Measurements from ENCODE around the gene GJA4.
"Not testable (repeated sequence)": the region's sequence is repeated elsewhere in the genome, so short reads cannot be mapped to it uniquely, and the experiment has no call there.

GJA4 gene

GRCh38 chr1:34770891-34771504, 21.8 kb upstream of the GJA4 start:
- DNase-seq = no peak

DNA sequence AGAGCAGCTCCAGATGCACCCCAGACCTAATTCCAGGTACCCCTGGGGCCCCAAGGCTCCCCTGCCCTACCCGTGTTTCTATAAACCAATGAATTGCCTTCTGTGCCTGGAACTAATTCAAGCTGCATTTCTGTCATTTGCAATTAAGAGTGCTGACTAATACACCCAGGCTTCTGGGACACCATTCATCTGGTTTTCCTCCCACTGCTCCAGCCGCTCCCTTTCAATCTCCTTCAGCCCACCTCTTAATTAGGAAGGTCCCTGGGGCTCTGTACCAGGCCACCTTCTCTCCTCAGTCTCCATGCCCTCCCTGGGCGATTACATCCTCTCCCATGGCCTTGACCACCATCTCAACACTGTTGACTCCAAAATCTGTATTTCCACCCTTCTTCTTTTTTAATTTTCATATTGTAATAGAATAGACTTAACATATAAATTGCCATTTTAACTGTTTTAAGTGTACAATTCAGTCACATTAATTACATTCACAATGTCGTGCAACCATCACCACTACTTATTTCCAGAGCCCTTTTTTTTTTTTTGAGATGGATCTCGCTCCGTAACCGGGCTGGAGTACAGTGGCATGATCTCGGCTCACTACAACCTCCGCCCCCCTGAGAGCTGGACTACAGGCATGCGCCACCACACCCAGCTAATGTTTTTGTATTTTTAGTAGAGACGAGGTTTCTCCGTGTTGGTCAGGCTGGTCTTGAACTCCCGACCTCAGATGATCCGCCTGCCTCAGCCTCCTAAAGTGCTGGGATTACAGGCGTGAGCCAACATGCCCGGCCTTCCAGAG, 21.0 kb upstream of the GJA4 start:
- no peak for DNase-seq

GRCh38 chr1:34773114-34773513, 19.7 kb upstream of the GJA4 start:
- not testable (repeated sequence) for DNase-seq

GRCh38 chr1:34774957-34775356, 17.8 kb upstream of the GJA4 start:
- no peak for DNase-seq

- DNase-seq = no peak
Observed at GRCh38 chr1:34776911-34777310, 15.9 kb upstream of the GJA4 start.

DNA sequence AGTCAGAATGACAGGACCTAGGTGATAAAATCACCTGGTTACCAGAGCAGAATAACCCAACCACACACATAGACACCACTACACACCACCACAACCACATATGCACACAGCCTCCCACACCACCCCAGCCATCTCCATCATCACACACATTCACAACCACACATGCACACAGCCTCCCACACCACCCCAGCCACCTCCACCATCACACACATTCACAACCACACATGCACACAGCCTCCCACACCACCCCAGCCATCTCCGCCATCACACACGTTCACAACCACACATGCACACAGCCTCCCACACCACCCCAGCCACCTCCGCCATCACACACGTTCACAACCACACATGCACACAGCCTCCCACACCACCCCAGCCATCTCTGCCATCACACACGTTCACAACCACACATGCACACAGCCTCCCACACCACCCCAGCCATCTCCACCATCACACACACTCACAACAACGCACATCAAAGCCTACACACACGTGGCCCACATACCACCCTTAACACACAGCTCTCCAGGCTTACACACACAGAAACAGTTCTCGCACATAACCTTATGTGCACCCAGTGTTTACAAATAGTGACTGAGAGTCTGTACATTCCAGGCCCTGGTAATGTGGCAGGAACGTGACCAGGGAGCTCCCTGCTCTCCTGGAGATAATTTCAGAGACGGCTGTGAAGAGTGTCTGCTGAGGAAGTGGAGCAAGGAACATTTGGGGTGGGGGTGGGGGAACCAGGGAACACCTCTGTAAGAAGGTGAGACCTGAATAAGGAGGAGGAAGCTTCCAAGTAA, 15.1 kb upstream of the GJA4 start:
- no peak for DNase-seq

DNA sequence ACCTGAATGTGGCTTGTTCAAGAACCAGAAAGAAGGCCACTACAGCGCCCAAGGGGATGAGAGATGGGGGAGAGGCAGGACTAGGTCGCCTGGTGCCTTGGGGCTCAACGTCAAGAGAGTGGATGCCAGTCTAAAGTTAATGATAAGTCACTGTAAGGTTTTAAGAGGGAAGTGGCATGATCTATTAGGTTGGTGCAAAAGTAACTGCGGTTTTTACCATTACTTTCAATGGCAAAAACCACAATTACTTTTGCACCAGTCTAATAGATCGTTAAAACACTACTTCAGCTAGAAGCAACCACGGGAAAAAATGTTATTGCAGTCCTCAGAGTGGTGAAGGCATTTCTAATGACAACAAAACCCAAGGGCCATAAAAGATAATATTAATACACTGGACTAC, 14.4 kb upstream of the GJA4 start:
- DNase-seq = no peak

GRCh38 chr1:34779005-34779404, 13.8 kb upstream of the GJA4 start:
- DNase-seq = no peak

GRCh38 chr1:34779526-34779925, 13.3 kb upstream of the GJA4 start:
- DNase-seq = no peak

DNA sequence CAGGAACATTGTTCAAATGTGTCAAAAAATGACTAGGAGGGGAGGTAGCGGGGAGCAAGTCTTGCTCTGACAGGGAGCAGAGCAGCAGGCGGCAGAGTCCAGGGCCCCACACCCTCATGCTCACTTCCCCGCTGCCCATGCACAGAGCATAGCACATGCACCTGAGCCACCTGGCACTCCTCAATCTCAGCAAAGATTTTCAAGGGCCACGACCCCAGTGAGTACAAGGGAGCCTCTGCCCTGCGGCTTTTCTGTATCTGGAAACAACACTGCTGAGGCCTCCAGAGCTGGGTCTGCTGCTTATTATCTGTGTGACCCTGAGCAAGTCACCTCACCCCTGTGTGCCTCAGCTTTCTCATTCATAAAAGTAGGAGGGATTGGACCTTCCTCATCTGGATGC, 12.8 kb upstream of the GJA4 start:
- DNase-seq = no peak

- DNase-seq = no peak
Observed at GRCh38 chr1:34780528-34780927, 12.3 kb upstream of the GJA4 start.

DNA sequence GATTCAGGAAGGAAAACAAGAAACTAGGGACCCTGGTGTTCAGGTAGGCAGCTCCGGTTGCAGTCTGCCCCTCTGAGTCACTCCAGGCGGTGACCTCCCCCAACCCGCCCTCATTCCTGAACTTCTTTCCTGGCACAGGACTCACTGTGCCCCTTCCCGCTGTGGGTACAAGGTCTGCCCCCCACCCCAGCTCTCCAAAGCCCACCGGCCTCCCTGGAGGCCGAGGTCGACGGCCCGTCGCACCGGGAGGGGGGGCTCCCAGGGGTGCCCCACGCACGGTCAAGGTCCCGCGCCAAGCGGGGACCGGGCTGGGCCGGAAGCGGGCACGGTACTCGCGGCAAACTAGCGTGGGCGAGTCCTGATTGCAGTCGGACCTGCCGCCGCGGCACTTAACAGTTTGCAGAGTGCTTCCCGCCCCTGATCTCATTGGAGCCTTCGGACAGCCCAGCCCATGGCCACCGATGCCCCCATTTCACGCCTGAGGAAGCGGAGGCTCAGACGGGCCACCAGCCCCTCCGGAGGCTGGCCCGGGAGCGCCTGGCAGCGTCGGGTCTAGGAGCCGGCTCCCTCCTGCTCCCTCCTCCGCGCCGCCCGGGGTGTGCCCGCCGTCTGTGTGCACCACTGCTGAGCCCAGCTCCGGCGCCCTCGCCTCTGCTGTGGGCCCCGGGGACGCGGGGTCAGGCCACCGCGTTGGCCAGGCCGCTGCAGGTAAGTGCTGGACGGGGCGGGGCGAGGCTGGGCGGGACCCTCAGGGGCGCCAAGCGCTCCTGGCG, 11.5 kb upstream of the GJA4 start, which contains the start of gene GJB3:
TSS of gene GJB3 (plus strand) at position 144 of the 773 bp plus-strand sequence. CDS start 3,549 bp downstream, outside the sequence.
- DNase-seq = no peak

DNA sequence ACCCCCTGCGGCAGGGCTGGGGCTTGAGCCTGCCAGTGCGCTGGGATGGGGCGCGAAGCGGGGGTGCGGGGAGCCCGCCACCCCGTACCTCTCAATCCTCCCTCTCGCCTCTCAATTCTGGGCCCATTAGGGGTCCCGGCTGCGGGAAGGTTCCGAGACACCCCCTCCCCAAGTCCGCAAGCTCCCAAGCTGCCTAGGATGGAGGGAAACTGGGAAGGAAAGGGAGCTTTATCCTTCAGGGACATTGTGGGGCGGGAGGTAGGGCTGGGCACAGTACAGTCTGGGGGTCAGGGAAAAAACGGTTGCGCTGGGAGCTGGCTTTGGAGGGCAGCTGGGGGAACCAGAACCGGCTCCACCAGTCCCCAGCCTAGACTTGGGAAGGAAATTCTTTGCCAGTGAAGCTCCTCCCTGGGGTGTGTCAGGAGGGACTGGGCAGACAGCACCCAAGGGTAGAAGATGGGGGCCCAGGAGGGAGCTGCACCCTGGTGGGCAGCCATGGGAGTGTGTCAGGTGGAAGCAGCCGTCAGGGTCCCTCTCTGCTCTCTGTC, 10.9 kb upstream of the GJA4 start:
- DNase-seq = no peak

DNA sequence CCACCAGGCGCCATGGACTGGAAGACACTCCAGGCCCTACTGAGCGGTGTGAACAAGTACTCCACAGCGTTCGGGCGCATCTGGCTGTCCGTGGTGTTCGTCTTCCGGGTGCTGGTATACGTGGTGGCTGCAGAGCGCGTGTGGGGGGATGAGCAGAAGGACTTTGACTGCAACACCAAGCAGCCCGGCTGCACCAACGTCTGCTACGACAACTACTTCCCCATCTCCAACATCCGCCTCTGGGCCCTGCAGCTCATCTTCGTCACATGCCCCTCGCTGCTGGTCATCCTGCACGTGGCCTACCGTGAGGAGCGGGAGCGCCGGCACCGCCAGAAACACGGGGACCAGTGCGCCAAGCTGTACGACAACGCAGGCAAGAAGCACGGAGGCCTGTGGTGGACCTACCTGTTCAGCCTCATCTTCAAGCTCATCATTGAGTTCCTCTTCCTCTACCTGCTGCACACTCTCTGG, 8.0 kb upstream of the GJA4 start:
- no peak for DNase-seq

GRCh38 chr1:34785231-34785874, 7.4 kb upstream of the GJA4 start:
- DNase-seq = no peak

DNA sequence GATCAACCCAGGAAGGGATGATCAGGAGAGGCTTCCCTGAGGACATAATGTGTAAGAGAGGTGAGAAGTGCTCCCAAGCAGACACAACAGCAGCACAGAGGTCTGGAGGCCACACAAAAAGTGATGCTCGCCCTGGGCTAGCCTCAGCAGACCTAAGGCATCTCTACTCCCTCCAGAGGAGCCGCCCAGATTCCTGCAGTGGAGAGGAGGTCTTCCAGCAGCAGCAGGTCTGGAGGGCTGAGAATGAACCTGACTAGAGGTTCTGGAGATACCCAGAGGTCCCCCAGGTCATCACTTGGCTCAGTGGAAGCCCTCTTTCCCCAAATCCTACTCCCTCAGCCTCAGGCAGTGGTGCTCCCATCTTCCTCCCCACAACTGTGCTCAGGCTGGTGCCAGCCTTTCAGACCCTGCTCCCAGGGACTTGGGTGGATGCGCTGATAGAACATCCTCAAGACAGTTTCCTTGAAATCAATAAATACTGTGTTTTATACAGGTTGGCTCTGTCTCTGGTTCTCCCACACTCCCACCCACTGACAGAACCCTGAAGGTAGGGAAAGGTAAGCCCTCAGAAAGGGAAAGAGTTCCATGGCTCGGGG, 6.8 kb upstream of the GJA4 start:
- no peak for DNase-seq

DNA sequence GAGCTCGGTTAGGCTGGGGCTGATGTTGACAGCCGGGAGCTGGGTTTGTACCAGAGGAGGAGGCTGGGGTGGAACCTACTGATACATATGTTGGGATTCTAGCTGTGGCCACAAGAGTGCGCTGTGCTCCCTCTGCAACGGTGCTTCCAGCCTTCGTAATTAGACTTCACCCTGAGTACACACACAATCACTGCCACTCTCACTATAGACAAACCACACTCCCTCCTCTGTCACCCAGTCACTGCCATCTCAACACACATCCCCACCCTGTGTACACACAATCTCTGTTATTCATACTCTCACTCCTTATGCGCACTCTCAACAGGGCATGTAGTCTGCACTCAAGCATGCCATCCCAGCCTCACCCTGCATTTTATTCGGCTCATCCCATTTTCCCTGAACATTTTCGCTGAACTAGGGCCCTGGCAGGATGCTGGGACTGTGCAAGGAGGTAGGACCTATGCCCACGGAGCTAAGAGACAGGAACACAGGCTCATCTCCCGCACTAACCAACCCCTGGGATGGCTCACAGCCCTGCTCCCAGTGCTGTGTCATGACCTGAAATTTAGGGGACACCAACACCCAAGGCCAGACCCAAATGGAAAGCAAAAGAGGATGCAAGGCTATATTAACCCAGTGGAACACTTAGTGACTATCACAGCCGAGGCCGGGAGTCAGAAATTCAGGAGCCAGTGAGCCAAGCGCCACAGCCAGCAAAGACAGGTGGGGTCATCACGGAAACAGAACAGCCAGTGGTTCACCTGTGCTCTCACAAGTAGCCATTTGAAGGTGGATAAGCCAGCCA, 6.1 kb upstream of the GJA4 start:
- DNase-seq = peak; percentile 5 to 68

DNA sequence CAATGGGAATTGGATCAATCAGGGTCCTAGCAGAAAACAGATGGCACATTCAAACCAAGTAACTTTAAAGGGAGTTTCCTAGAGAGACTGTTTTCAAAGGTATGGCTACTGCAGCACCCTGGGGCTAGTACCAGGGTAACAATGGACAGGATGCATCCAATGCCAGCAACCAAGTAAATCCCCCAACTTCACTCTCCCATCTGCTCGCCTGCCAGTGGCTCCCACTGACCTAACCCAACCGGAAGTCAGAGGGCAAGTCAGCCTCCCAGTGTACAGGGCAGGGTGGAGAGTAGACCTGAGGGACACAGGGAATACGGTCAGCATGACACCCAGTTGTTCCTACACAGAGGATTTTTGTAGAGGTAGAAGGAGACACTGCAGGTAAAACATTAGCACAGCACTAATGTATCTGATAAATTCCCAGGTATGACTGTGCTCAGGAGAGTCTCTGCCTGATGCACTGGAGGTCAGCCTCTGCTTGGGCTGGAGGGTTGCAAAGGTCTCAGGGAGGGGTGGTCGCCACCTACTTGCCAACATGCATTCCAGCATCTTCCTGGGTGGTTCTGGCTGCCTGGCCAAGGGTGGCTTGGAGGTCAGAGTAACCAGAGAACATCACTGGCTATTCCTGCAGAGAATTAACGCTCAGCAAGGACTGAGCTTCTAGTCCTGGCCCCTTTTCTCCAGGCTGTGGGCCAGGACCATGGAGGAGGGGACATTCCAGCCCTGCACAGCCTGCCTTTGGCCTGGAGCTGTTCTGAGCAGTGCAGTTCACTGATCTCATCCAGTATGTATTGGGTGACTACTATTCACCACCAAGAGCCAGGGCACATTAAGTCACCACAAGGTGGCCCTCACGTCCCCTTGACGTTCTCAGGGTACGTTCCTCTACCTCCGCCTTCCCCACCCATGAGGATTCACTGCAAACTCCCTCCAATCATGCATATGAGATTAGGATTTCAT, 5.1 kb upstream of the GJA4 start:
- no peak for DNase-seq

GRCh38 chr1:34790985-34791384, 1.8 kb upstream of the GJA4 start:
- DNase-seq = no peak

Data from NCI-H446 (cell line).